ENCODE measurements around the gene GLRX3.

DNA sequence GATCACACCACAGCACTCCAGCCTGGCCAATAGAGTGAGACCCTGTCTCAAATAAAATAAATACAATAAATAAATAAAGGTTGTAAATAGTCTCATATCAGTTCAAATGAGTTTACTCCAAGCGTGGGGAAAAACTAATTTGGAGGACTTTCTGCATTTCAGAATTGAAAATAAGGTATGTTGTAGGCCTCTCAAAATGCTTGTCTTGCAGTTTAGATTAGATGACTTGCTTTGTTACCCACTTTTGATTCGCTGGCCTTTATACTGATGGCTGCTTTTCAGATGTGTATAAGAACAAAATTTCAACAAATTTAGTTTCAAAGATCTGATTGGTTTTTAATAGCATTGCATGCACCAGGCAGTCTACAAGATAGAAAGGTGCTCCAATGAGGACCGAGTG is 23.4 kb upstream of the GLRX3 start:
- no peak for TF ChIP-seq CTCF (IDR thresholded peaks at IDR 0.05)
- TF ChIP-seq EP300 (IDR thresholded peaks at IDR 0.05), result no peak

Data from tibial nerve (tissue), 4 donors.